Cardiac muscle cell (in vitro differentiated cells and primary cell): ENCODE results near the gene HERC4. TPM values are rescaled to one million over a fixed set of nuclear protein-coding genes. Genes with fewer than 3 reads are reported as not detected.

ENCODE experiments used
- DNase-seq, 2 donors: peaks; one replicate each; pipeline versions ENCODE4 v3.0.0 to v3.0.0-alpha.2; 2010 to 2017; ENCODE audit warnings: low read depth in 1 of 2, low spot score in 1 of 2
- H3K27ac ChIP-seq: fragments of 200-600 bp; sonication (generic); 2 replicates; pipeline ENCODE4 v1.5.1; 2016
- H3K27me3 ChIP-seq: fragments of 200-600 bp; sonication (generic); 2 replicates; pipeline ENCODE4 v1.6.0; 2016; ENCODE audit warnings: control low read depth
- H3K36me3 ChIP-seq: fragments of 200-600 bp; sonication (generic); 2 replicates; pipeline ENCODE4 v1.5.1; 2016; ENCODE audit warnings: control low read depth
- H3K4me1 ChIP-seq: fragments of 200-600 bp; sonication (generic); 2 replicates; pipeline ENCODE4 v1.8.1; 2017; ENCODE audit warnings: low read depth, mild to moderate bottlenecking, mixed run types
- H3K4me3 ChIP-seq: fragments of 200-600 bp; sonication (generic); 2 replicates; pipeline ENCODE4 v1.5.1; 2016; ENCODE audit warnings: mild to moderate bottlenecking
- H3K9me3 ChIP-seq: fragments of 200-600 bp; sonication (generic); 2 replicates; pipeline ENCODE4 v1.5.1; 2017; ENCODE audit warnings: low read depth, mild to moderate bottlenecking, control low read depth
- polyA plus RNA-seq: library from polyadenylated mRNA; unstranded; fragments of >200 nt; fragmentation: Nextera tagmentation; extraction: Ambion mirVana; gene quantifications from 2 replicates; pipeline ENCODE4 v1.2.1, GENCODE V29; 2016
- total RNA-seq: library from RNA; depleted of rRNA; stranded (reverse); fragments of >200 nt; gene quantifications from 2 replicates; pipeline ENCODE4 v1.2.3, GENCODE V29; 2016
- TF ChIP-seq, protein P1 (sequence below): IDR thresholded peaks from 2 replicates; pipeline ENCODE4 v1.5.1; 2012; ENCODE audit warnings: low read depth, mild to moderate bottlenecking, low read length

Gene HERC4
- total and polyA plus RNA-seq, 2 experiments from 2014 or later: 35.1 to 38.7 TPM

GRCh38 chr10:68112837-68113236, 37.8 kb upstream of the HERC4 start:
- H3K27me3 ChIP-seq: no peaks in the 10 kb centered on the region
- H3K9me3 ChIP-seq: no peaks in the 10 kb centered on the region
- DNase-seq: no peak
- TF ChIP-seq, protein P1, sequence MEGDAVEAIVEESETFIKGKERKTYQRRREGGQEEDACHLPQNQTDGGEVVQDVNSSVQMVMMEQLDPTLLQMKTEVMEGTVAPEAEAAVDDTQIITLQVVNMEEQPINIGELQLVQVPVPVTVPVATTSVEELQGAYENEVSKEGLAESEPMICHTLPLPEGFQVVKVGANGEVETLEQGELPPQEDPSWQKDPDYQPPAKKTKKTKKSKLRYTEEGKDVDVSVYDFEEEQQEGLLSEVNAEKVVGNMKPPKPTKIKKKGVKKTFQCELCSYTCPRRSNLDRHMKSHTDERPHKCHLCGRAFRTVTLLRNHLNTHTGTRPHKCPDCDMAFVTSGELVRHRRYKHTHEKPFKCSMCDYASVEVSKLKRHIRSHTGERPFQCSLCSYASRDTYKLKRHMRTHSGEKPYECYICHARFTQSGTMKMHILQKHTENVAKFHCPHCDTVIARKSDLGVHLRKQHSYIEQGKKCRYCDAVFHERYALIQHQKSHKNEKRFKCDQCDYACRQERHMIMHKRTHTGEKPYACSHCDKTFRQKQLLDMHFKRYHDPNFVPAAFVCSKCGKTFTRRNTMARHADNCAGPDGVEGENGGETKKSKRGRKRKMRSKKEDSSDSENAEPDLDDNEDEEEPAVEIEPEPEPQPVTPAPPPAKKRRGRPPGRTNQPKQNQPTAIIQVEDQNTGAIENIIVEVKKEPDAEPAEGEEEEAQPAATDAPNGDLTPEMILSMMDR: no peak
- no peak overlapping the region for H3K4me3 ChIP-seq
- no peak overlapping the region for H3K27ac ChIP-seq
- no peaks in the 10 kb centered on the region for H3K36me3 ChIP-seq
- H3K4me1 ChIP-seq: peaks cover 20% of the 10 kb centered on the region

DNA sequence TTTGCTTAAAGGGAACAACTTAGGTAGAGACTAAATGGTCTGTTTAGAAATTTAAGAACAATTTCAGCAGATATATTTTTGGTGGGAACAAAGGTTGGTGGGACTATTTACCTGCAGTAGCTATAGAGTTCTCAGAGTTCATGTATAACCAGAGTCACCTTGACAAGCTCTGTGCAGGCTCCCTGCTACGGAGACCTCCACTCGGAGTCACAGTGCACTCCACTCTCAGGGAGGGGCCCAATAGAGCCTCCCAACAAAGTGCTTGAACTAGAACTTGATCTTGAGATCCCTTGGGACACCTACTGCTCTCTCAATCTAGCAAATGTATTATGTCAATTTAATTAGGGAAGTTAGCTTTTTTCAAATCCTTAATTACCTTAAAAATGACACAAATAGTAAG, 36.5 kb upstream of the HERC4 start:
- Histone ChIP-seq H3K27ac (no peak overlapping the region), H3K9me3 (no peaks in the 10 kb centered on the region), H3K4me3 (no peak overlapping the region), H3K36me3 (no peaks in the 10 kb centered on the region), H3K4me1 (peaks cover 20% of the 10 kb centered on the region), H3K27me3 (no peaks in the 10 kb centered on the region)
- peak in 1 of 2 donors; percentile 43 for DNase-seq
- TF ChIP-seq, protein P1: no peak

DNA sequence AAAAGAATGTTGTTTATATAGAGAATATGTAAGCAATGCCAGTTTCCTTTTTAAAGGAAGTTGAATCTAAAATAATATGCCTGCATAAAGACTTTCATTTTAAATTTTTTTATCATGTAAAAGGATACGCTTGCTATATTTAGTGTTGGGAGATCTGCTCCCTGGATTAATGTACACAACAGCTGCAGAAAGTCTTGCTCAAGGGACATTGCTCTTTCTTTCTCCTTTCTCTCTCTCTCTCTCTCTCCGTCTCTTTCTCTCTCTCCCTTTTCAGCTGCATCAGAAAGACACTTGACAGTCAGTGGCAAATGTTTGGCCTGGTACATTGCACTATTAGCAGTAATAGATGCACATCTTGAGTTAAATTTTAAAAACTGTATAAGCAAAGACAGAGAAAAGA, 34.9 kb upstream of the HERC4 start:
- peak in 1 of 2 donors; percentile 12 for DNase-seq
- TF ChIP-seq, protein P1: no peak
- Histone ChIP-seq H3K27ac (peak overlapping the region; percentile 11), H3K36me3 (no peaks in the 10 kb centered on the region), H3K4me1 (peaks cover 20% of the 10 kb centered on the region), H3K27me3 (no peaks in the 10 kb centered on the region), H3K9me3 (no peaks in the 10 kb centered on the region), H3K4me3 (peak overlapping the region; percentile 5)

DNA sequence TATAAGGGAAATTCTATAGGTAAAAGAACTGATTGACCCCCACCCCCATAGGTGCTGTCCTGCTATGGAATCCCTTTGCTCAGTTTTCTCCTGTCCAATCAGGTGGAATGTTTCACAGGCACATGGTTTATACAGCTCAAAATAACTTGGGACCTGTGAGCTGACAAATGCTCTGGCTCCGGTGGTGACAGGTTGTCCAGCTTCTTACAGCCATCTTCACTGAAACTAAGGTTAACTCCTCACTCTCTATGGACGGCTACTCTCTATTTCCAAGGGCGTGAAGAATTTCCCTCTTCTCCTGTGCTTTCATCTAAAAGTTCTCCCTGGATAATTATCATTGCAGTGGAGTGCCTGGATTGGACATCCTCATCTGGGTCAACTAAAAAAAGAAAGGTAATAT, 34.2 kb upstream of the HERC4 start, which contains the start of gene MYPN:
MYPN (plus strand) TSS at position 158 of the 400 bp plus-strand sequence. CDS start 11,951 bp downstream, outside the sequence.
- Histone ChIP-seq H3K27ac (peak within 1 kb of the TSS; percentile 64), H3K4me3 (peak within 1 kb of the TSS; percentile 5)

DNA sequence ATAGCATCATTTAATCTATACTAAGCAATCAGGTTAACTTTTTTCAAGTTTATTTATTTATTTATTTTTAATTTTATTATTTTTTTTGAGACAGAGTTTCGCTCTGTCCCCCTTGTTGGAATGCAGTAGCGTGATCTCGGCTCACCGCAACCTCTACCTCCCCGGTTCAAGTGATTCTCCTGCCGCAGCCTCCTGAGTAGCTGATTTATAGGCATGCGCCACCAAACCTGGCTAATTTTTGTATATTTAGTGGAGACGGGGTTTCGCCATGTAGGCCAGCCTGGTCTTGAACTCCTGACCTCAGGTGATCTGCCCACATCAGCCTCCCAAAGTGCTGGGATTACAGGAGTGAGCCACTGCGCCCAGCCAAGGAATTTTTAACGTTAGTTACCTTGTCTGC, 33.6 kb upstream of the HERC4 start:
- no peaks in the 10 kb centered on the region for H3K36me3 ChIP-seq
- TF ChIP-seq, protein P1: no peak
- H3K4me1 ChIP-seq: peaks cover 20% of the 10 kb centered on the region
- H3K27me3 ChIP-seq: no peaks in the 10 kb centered on the region
- no peak for DNase-seq
- H3K27ac ChIP-seq: peak overlapping the region; percentile 64
- no peak overlapping the region for H3K4me3 ChIP-seq
- no peaks in the 10 kb centered on the region for H3K9me3 ChIP-seq

More for the DNA sequence above, 34.2 kb upstream of the HERC4 start, which contains the start of gene MYPN:
- Histone ChIP-seq H3K9me3 (no peaks in the 10 kb centered on the region), H3K36me3 (no peaks in the 10 kb centered on the region), H3K27me3 (no peaks in the 10 kb centered on the region), H3K4me1 (peaks cover 20% of the 10 kb centered on the region)
- peak in 1 of 2 donors; percentile 65 for DNase-seq
- TF ChIP-seq, protein P1: no peak
